Cardiac muscle cell (in vitro differentiated cells and primary cell): ENCODE results near the gene TAPBP. TPM values are rescaled to one million over a fixed set of nuclear protein-coding genes. Genes with fewer than 3 reads are reported as not detected.
A peak's percentile ranks its signal among the peaks of the same experiment; 100 is the strongest.

Experiments used
- DNase-seq, 2 donors: peaks; one replicate each; pipeline versions ENCODE4 v3.0.0 to v3.0.0-alpha.2; 2010 to 2017; ENCODE audit warnings: low read depth in 1 of 2, low spot score in 1 of 2
- H3K27ac ChIP-seq: fragments of 200-600 bp; sonication (generic); 2 replicates; pipeline ENCODE4 v1.5.1; 2016
- H3K27me3 ChIP-seq: fragments of 200-600 bp; sonication (generic); 2 replicates; pipeline ENCODE4 v1.6.0; 2016; ENCODE audit warnings: control low read depth
- H3K36me3 ChIP-seq: fragments of 200-600 bp; sonication (generic); 2 replicates; pipeline ENCODE4 v1.5.1; 2016; ENCODE audit warnings: control low read depth
- H3K4me1 ChIP-seq: fragments of 200-600 bp; sonication (generic); 2 replicates; pipeline ENCODE4 v1.8.1; 2017; ENCODE audit warnings: low read depth, mild to moderate bottlenecking, mixed run types
- H3K4me3 ChIP-seq: fragments of 200-600 bp; sonication (generic); 2 replicates; pipeline ENCODE4 v1.5.1; 2016; ENCODE audit warnings: mild to moderate bottlenecking
- H3K9me3 ChIP-seq: fragments of 200-600 bp; sonication (generic); 2 replicates; pipeline ENCODE4 v1.5.1; 2017; ENCODE audit warnings: low read depth, mild to moderate bottlenecking, control low read depth
- polyA plus RNA-seq: library from polyadenylated mRNA; unstranded; fragments of >200 nt; fragmentation: Nextera tagmentation; extraction: Ambion mirVana; gene quantifications from 2 replicates; pipeline ENCODE4 v1.2.1, GENCODE V29; 2016
- total RNA-seq: library from RNA; depleted of rRNA; stranded (reverse); fragments of >200 nt; gene quantifications from 2 replicates; pipeline ENCODE4 v1.2.3, GENCODE V29; 2016
- TF ChIP-seq, protein P1 (sequence below): IDR thresholded peaks from 2 replicates; pipeline ENCODE4 v1.5.1; 2012; ENCODE audit warnings: low read depth, mild to moderate bottlenecking, low read length

The TAPBP gene
- total and polyA plus RNA-seq, 2 experiments from 2014 or later, result 30.8 to 36.4 TPM

DNA sequence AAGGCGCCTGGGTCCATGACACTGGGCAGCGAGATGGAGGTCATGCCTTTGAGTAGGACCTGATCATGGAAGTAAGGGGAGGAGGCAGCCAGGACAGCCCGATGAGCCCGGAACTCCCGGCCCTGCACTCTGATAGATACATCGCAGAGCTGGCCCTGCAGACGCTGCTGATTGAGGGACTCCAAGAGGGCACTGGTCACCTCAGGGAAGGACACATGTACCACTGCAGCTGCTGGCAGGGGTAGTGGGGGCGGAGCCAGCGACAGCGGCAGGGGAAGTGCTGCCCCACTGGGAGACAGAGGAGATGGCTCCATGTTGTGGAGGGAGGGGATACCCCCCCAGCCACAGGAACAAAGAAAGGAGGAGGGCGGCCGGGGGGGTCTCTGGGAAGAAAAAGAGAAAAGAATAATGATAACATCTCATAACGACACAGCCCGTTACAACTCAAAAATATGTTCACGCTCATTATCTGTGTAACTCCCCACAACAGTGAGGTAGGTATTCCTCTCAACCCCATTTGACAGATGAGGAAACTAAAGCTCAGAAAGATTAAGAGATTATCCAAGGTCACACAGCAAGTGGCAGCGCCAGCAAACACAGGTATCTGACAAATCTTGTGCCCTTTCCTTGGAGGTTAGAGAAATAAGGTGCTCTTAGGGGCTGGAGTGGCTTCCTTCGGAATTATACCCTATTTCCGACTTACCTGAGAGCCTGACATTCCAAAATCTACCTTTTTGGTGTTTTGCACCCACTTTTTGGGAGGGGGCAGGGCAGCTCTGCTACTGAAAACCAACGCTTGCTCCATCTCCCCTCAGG is 2.9 kb upstream of the TAPBP start:
- no peaks in the 10 kb centered on the region for H3K9me3 ChIP-seq
- peaks cover 21% of the 10 kb centered on the region for H3K36me3 ChIP-seq
- H3K27ac ChIP-seq, result peak overlapping the region; percentile 85
- peaks cover 8% of the 10 kb centered on the region for H3K4me1 ChIP-seq
- no peak for DNase-seq
- H3K27me3 ChIP-seq, result no peaks in the 10 kb centered on the region
- TF ChIP-seq, protein P1, sequence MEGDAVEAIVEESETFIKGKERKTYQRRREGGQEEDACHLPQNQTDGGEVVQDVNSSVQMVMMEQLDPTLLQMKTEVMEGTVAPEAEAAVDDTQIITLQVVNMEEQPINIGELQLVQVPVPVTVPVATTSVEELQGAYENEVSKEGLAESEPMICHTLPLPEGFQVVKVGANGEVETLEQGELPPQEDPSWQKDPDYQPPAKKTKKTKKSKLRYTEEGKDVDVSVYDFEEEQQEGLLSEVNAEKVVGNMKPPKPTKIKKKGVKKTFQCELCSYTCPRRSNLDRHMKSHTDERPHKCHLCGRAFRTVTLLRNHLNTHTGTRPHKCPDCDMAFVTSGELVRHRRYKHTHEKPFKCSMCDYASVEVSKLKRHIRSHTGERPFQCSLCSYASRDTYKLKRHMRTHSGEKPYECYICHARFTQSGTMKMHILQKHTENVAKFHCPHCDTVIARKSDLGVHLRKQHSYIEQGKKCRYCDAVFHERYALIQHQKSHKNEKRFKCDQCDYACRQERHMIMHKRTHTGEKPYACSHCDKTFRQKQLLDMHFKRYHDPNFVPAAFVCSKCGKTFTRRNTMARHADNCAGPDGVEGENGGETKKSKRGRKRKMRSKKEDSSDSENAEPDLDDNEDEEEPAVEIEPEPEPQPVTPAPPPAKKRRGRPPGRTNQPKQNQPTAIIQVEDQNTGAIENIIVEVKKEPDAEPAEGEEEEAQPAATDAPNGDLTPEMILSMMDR, result no peak
- peak overlapping the region; percentile 58 for H3K4me3 ChIP-seq

DNA sequence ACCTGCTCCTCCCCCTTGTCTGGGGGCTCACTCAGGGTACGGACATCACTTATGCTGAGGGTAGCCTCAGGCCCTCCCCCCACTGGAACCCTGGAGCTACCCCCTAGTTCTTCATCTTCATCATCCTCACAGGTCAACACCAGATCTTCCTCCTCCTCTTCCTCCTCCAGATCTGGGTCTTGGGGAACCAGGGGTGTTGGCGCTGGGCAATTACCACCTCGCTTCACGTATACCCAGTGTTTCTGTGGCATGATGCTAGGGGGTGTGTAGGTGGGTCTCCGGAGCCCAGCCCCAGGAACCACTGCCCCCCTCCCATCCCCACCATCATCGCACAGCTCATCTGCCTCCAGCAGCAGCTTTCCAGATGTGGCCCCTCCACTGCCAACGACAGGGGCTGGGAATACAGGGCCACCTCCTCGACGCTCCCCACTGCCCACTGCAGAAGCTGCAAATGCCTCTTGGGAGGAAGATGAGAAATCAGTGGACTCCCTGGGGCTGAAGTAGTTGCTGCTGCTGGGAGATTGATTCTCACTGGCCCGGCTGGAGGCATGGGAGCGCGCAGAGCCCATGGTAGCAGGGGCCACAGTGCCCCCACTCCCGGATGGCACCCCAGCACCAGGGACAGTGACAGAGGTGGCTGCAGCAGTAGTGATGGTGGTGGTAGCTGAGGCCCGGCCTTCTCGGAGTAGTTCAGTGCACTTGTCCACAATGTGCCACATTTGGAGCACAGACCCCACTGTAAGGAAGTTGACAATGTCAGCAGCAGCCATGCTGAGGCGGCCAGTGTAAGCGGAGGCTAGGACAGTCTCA is 2.1 kb upstream of the TAPBP start:
- Histone ChIP-seq H3K4me1 (peaks cover 8% of the 10 kb centered on the region), H3K36me3 (peaks cover 21% of the 10 kb centered on the region), H3K9me3 (no peaks in the 10 kb centered on the region), H3K27ac (no peak overlapping the region), H3K4me3 (no peak overlapping the region), H3K27me3 (no peaks in the 10 kb centered on the region)
- DNase-seq, result no peak
- TF ChIP-seq, protein P1, result no peak

DNA sequence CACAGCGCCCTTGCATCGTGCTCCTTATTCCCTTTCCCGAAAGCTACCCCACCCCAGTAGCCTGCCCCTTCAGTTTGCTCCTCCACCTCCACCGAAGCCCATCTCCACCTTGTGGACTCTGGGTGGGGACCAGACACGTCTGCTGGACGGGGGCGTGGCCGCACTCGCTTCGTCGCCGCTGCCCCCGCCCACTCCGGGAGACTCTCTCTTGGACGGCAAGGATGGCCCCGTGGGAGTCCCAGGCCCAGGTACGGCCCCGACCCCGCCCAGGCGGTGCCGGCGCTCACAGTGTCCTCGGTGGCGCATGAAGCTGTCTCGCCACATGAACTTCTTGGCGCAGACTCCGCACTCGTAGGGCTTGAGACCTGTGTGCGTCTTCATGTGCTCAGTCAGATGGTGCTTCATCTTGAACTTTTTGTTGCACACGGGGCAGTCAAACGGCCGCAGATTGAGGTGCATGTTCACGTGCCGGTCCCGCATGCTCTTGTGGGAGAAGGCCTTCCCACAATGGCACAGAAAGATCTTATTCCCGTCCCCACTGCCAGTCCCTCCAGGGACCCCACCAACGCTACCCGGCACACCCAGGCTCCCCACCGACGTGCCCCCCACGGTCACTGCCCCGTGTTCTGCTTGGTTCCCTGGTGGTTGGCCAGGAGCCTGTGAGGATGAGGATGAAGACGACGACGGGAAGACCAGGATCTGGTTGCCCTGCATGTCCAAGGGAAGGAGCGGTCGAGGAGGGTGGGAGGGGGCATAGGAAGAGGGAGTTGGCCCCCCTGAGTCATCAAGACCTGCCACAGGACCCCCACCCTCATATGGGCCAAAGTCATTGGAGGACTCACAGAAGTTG is 1.3 kb upstream of the TAPBP start:
- Histone ChIP-seq H3K27ac (no peak overlapping the region), H3K27me3 (no peaks in the 10 kb centered on the region), H3K9me3 (no peaks in the 10 kb centered on the region), H3K4me1 (peaks cover 8% of the 10 kb centered on the region), H3K36me3 (peaks cover 12% of the 10 kb centered on the region), H3K4me3 (no peak overlapping the region)
- TF ChIP-seq, protein P1, result no peak
- DNase-seq, result peak in 1 of 2 donors; percentile 20

DNA sequence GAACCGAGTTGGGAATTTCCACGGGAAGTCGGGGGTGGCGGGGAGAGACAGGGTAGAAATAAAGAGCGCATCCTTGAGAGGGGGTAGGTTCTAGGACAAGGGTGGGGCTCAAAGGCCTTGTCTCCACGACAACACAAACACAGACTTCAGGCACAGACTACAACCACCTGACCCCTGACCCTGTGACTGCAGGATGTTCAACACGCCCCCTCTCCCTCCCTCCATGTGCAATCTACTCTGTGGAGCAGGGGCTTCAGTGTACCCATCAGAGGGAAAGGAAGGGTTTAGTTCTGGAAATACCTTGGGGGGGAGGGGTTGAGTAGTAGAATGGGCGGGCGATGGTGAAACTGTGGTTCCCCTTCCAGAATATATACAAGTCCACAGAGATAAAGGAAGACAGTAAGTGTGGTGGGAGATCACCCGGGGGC is 651 bp upstream of the TAPBP start:
- peaks cover 8% of the 10 kb centered on the region for H3K4me1 ChIP-seq
- peak in 1 of 2 donors; percentile 80 for DNase-seq
- TF ChIP-seq, protein P1, result no peak
- H3K36me3 ChIP-seq, result peaks cover 11% of the 10 kb centered on the region
- peak overlapping the region; percentile 49 for H3K4me3 ChIP-seq
- H3K27me3 ChIP-seq, result no peaks in the 10 kb centered on the region
- no peaks in the 10 kb centered on the region for H3K9me3 ChIP-seq
- no peak overlapping the region for H3K27ac ChIP-seq

DNA sequence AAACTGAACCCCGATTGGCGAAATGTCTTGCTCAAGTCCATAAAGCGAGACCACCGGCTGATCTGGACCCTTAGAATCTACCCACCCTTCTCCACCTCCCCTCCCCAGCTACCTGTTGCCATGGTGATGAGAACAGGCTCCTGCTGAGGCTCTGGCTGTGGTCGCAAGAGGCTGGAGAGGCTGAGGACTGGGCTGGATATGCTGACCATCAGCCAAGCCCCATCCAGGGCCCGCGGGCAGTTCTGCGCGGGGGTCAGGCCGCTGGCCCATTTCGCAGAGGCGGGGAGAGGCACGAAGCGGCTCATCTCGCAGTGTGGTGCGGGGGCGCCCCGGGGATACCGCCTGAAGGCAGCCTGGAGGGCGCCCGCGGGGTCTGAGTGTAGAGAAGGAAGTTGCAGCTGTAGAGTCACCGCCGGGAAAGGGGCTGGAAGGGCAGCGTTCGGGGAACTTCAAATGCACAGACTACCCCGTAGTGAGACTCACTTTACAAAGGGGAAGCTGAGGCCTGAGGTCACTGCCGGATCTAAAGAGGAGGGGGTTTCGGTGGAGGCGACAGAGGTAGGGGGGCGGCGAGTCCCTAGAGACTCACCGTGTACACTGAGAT is 671 bp downstream of the TAPBP start:
- H3K36me3 ChIP-seq, result no peaks in the 10 kb centered on the region
- peaks cover 4% of the 10 kb centered on the region for H3K4me1 ChIP-seq
- no peaks in the 10 kb centered on the region for H3K27me3 ChIP-seq
- TF ChIP-seq, protein P1, result no peak
- peak overlapping the region; percentile 49 for H3K4me3 ChIP-seq
- DNase-seq, result peak in 1 of 2 donors; percentile 29
- no peak overlapping the region for H3K27ac ChIP-seq
- no peaks in the 10 kb centered on the region for H3K9me3 ChIP-seq
